ENCODE results near the gene CCNG2.

- TF ChIP-seq CTCF (IDR thresholded peaks at IDR 0.05) (no peak), POLR2A (IDR thresholded peaks at IDR 0.05) (no peak)
These were observed 40.8 kb downstream of the CCNG2 start for GRCh38 chr4:77197831-77198230.

All from uterus (tissue), 2 donors.